Inferior parietal cortex (tissue), 1 donor: ENCODE measurements around the gene HVCN1.

ENCODE experiments used
- DNase-seq: peaks from one replicate; pipeline ENCODE4 v3.0.0-alpha.2; 2016; ENCODE audit errors: extremely low spot score

Gene HVCN1

GRCh38 chr12:110616471-110617115, 72.3 kb downstream of the HVCN1 start:
- no peak for DNase-seq

- no peak for DNase-seq
Measured at GRCh38 chr12:110615171-110615570, 73.7 kb downstream of the HVCN1 start.

- peak; percentile 93 for DNase-seq
Measured at GRCh38 chr12:110613771-110614684, 74.9 kb downstream of the HVCN1 start, which contains the start of gene TCTN1. Gene TCTN1 (plus strand): TSS chr12:110614129. CDS start chr12:110614183, 54 bp downstream.

GRCh38 chr12:110613071-110613770, 75.7 kb downstream of the HVCN1 start:
- DNase-seq, result no peak

GRCh38 chr12:110606253-110606611, 82.7 kb downstream of the HVCN1 start:
- DNase-seq, result no peak

GRCh38 chr12:110602085-110602814, 86.7 kb downstream of the HVCN1 start:
- peak; percentile 78 for DNase-seq

- DNase-seq, result peak; percentile 76
Measured at GRCh38 chr12:110600254-110600653, 88.7 kb downstream of the HVCN1 start.

GRCh38 chr12:110599334-110599733, 89.6 kb downstream of the HVCN1 start:
- DNase-seq, result no peak
